Suprapubic skin (tissue), 4 donors: ENCODE results near the gene DIP2C. TPM values are rescaled to one million over a fixed set of nuclear protein-coding genes. Genes with fewer than 3 reads are reported as not detected.
"Not testable (repeated sequence)": the region's sequence is repeated elsewhere in the genome, so short reads cannot be mapped to it uniquely, and the experiment has no call there.

Experiments
- DNase-seq, 2 donors: peaks; one replicate each; pipeline ENCODE4 v3.0.0-alpha.2; 2019; ENCODE audit warnings: low spot score in 2 of 2
- H3K27ac ChIP-seq: fragments of 200-600 bp; sonication (generic); one replicate; pipeline ENCODE4 v1.5.1; 2019
- H3K27me3 ChIP-seq: fragments of 200-600 bp; sonication (generic); one replicate; pipeline ENCODE4 v1.5.1; 2019
- H3K36me3 ChIP-seq: fragments of 200-600 bp; sonication (generic); one replicate; pipeline ENCODE4 v1.5.1; 2019
- H3K4me1 ChIP-seq: fragments of 200-600 bp; sonication (generic); one replicate; pipeline ENCODE4 v1.5.1; 2019
- H3K4me3 ChIP-seq: fragments of 200-600 bp; sonication (generic); one replicate; pipeline ENCODE4 v1.5.1; 2019; ENCODE audit warnings: mild to moderate bottlenecking
- H3K9me3 ChIP-seq: fragments of 200-600 bp; sonication (generic); one replicate; pipeline ENCODE4 v1.5.1; 2019
- EP300 ChIP-seq: sonication (generic); formaldehyde crosslinking; IDR thresholded peaks from one replicate; pipeline ENCODE4 v1.6.1; 2017; ENCODE audit warnings: antibody characterized with exemption
- POLR2A ChIP-seq, 2 donors: fragments of 450-650 bp; IDR thresholded peaks; one replicate each; pipeline ENCODE4 v1.6.1; 2017; ENCODE audit warnings: antibody characterized with exemption in 2 of 2, mild to moderate bottlenecking in 2 of 2, moderate library complexity in 2 of 2
- POLR2AphosphoS5 ChIP-seq, 3 donors: sonication (generic); formaldehyde crosslinking; IDR thresholded peaks; one replicate each; pipeline ENCODE4 v1.6.1; 2017; ENCODE audit warnings: antibody characterized with exemption in 3 of 3
- WGBS: methylation state at CpG from one replicate; pipeline ENCODE4 v1.1.5; 2018; 5-methylcytosine and 5-hydroxymethylcytosine counted together
- total RNA-seq, 4 donors: library from RNA; depleted of rRNA; stranded (reverse); fragments of >200 nt; gene quantifications; one replicate each; pipeline ENCODE4 v1.1.0, GENCODE V29; 2016
- TF ChIP-seq, protein P1 (sequence below), 2 donors: fragments of 200-600 bp in 1 of 2; fragments of 450-650 bp in 1 of 2; sonication (generic) in 1 of 2; IDR thresholded peaks; one replicate each; pipeline ENCODE4 v1.5.1; 2016 to 2019; ENCODE audit warnings: antibody characterized with exemption in 2 of 2, mild to moderate bottlenecking in 1 of 2, moderate library complexity in 1 of 2

Gene DIP2C
- total RNA-seq, 4 donors from 2014 or later: 6.7 to 23.3 (median 14.7) TPM

DNA sequence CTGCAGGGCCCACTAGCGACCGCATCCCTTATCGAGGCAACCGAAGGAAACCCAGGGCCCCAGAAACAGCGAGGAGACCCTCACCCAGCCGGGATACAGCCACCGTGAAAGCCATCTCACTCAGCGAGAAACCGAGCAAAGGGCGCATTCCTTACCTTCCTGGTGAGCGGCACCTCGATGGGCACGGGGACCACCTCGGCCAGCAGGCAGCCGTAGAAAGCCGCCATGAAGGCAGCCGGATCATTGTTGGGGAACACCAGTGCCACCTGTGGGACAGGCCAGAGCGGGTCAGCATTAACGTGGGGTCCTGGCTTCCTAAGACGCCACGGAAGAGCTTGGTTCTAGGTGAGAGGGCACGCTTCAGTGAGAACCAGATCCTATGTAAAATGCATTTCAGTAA, 290.5 kb downstream of the DIP2C start:
- Histone ChIP-seq H3K9me3 (no peaks in the 10 kb centered on the region), H3K27me3 (no peaks in the 10 kb centered on the region), H3K27ac (no peak overlapping the region), H3K36me3 (peaks cover 3% of the 10 kb centered on the region), H3K4me1 (peaks cover 15% of the 10 kb centered on the region), H3K4me3 (no peak overlapping the region)
- TF ChIP-seq EP300 (no peak), POLR2AphosphoS5 (IDR thresholded peaks at IDR 0.05) (no peak), POLR2A (IDR thresholded peaks at IDR 0.05) (no peak)
- TF ChIP-seq, protein P1, sequence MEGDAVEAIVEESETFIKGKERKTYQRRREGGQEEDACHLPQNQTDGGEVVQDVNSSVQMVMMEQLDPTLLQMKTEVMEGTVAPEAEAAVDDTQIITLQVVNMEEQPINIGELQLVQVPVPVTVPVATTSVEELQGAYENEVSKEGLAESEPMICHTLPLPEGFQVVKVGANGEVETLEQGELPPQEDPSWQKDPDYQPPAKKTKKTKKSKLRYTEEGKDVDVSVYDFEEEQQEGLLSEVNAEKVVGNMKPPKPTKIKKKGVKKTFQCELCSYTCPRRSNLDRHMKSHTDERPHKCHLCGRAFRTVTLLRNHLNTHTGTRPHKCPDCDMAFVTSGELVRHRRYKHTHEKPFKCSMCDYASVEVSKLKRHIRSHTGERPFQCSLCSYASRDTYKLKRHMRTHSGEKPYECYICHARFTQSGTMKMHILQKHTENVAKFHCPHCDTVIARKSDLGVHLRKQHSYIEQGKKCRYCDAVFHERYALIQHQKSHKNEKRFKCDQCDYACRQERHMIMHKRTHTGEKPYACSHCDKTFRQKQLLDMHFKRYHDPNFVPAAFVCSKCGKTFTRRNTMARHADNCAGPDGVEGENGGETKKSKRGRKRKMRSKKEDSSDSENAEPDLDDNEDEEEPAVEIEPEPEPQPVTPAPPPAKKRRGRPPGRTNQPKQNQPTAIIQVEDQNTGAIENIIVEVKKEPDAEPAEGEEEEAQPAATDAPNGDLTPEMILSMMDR (IDR thresholded peaks at IDR 0.05): no peak
- no peak for DNase-seq
- WGBS: 91% methylated on average over 22 of the region's 22 CpGs

DNA sequence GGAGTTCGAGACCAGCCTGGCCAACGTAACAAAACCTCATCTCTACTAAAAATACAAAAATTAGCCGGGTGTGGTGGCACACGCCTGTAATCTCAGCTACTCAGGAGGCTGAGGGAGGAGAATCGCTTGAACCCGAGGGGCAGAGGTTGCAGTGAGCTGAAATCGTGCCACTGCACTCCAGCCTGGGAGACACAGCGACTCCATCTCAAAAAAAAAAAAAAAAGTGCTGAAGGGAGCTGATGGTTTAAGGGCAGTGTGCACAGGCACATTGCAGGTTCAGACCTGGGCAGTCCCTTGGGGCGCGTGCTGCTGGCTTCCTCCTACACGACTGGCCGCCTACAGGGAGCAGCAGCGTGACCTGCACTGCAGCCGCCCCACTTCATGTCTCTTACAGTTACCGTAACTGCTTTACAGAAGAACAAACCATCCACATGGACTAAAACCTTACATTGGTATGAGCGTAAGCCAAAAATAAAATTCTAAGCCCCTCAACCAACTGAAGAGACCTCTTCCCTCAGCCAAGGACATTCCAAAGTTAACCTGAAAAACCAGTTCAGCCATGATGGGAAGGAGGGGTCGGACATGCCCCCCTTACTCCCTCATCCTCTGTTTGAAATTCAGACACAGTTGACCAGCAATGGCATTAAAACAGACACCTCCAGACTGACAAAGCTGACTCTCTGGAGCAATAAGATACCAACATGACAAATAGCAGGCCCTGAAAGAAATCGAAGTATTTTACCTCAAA, 292.0 kb downstream of the DIP2C start:
- H3K27me3 ChIP-seq: no peaks in the 10 kb centered on the region
- peaks cover 21% of the 10 kb centered on the region for H3K4me1 ChIP-seq
- WGBS: 72% methylated on average over 18 of the region's 18 CpGs
- no peak for DNase-seq
- peaks cover 3% of the 10 kb centered on the region for H3K36me3 ChIP-seq
- no peaks in the 10 kb centered on the region for H3K9me3 ChIP-seq
- TF ChIP-seq POLR2AphosphoS5 (IDR thresholded peaks at IDR 0.05) (no peak), EP300 (no peak), POLR2A (IDR thresholded peaks at IDR 0.05) (no peak)
- TF ChIP-seq, protein P1 (IDR thresholded peaks at IDR 0.05): no peak
- no peak overlapping the region for H3K27ac ChIP-seq
- no peak overlapping the region for H3K4me3 ChIP-seq

DNA sequence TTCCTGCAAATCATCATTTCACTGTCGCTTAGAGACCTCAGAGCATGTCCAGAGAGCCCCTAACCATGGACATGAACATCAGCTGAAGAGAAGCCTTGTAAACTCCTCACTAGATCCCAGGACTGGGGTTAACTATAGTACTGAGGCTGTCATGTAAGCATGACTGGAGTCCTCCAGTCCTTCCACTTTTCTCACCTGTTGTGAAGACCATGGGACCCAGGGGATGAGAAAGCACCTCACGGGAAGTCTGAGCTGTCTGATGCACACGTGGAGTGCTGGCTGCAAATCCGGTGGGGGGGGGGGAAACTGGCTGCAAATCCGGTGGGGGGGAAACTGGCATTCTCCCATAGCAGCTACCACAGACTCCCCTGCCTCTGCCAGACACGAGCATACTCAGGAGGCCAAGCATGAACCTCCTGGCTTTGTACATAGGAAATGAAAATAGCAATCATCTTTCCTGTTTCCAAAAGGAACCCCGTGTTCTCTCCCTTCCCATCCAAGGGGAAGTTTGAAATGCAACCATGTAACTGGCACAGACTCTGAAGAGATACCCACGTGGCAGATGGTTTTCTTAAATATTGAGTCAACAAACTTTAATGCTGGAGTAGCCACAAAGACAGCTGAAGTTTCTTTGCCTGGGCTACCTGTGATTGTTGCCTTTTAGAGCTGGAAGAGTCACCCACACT, 292.8 kb downstream of the DIP2C start:
- peak overlapping the region; percentile 34 for H3K27ac ChIP-seq
- no peaks in the 10 kb centered on the region for H3K27me3 ChIP-seq
- TF ChIP-seq POLR2A (IDR thresholded peaks at IDR 0.05) (no peak), POLR2AphosphoS5 (IDR thresholded peaks at IDR 0.05) (no peak), EP300 (no peak)
- TF ChIP-seq, protein P1 (IDR thresholded peaks at IDR 0.05): no peak
- WGBS: 45% methylated on average over 7 of the region's 8 CpGs
- peaks cover 3% of the 10 kb centered on the region for H3K36me3 ChIP-seq
- no peak for DNase-seq
- peaks cover 23% of the 10 kb centered on the region for H3K4me1 ChIP-seq
- H3K9me3 ChIP-seq: no peaks in the 10 kb centered on the region
- no peak overlapping the region for H3K4me3 ChIP-seq

DNA sequence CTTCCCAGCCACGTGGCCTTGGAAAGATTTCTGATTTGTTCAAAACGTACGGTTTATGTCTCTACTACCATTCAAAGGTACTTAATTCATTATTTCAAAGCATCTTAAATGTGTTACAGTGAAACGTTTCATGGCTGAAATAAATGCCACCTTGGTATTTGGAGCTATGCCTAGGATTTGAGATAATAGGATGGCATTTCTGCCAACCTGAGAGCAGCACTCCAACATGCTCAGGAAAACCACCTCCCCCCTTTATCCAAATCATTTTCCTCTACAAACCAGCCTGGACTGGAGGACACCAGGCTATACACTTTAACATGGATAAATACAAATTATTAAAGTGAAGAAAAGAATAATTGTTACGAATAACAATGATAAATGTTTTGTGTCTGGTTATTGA, 293.4 kb downstream of the DIP2C start:
- no peaks in the 10 kb centered on the region for H3K27me3 ChIP-seq
- H3K9me3 ChIP-seq: no peaks in the 10 kb centered on the region
- TF ChIP-seq EP300 (no peak), POLR2AphosphoS5 (IDR thresholded peaks at IDR 0.05) (no peak), POLR2A (IDR thresholded peaks at IDR 0.05) (no peak)
- TF ChIP-seq, protein P1 (IDR thresholded peaks at IDR 0.05): no peak
- peaks cover 3% of the 10 kb centered on the region for H3K36me3 ChIP-seq
- no peak overlapping the region for H3K4me3 ChIP-seq
- WGBS: 70% methylated on average over 5 of the region's 5 CpGs
- H3K27ac ChIP-seq: peak overlapping the region; percentile 34
- no peak for DNase-seq
- peaks cover 23% of the 10 kb centered on the region for H3K4me1 ChIP-seq

DNA sequence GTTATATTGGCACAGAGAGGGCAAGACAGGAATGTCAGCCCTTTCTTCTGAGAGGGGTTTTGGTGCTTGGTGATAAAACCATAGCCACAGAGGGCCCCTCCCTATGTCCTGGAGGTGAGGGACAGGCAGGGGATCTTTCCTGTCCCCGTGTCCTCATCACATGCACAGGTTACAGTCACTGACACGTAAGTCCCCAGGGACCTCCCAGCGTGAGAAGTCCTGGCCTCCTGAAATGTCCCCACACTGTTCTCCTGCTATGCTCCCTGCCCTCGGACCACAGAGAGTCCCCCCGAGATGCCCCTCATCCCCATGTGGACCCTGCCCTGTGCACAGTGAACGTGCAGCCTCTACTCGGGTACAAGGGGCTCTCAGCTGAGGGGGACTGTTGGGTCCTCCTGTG, 293.8 kb downstream of the DIP2C start:
- Histone ChIP-seq H3K27me3 (no peaks in the 10 kb centered on the region), H3K36me3 (peaks cover 3% of the 10 kb centered on the region), H3K4me3 (no peak overlapping the region), H3K9me3 (no peaks in the 10 kb centered on the region), H3K4me1 (peaks cover 23% of the 10 kb centered on the region), H3K27ac (no peak overlapping the region)
- 94% methylated on average over 2 of the region's 7 CpGs for WGBS
- no peak for DNase-seq
- TF ChIP-seq POLR2A (IDR thresholded peaks at IDR 0.05) (no peak), EP300 (no peak), POLR2AphosphoS5 (IDR thresholded peaks at IDR 0.05) (no peak)
- TF ChIP-seq, protein P1 (IDR thresholded peaks at IDR 0.05): no peak

DNA sequence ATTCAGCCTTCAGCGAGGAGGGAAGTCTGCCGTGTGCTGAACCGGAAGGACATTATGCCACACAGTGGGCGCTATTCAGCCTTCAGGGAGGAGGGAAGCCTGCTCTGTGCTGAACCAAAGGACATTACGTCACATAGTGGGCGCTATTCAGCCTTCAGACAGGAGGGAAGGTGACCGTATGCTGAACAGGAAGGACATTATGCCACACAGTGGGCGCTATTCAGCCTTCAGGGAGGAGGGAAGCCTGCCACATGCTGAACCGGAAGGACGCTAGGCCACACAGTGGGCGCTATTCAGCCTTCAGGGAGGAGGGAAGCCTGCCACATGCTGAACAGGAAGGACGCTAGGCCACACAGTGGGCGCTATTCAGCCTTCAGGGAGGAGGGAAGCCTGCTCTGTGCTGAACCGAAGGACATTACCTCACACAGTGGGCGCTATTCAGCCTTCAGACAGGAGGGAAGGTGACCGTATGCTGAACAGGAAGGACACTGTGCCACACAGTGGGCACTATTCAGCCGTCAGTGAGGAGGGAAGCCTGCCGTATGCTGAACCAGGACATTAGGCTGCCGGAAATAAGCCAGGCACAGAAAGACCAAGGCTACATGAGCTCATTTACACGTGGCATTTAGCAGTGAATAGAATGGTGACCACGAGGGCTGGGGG, 294.9 kb downstream of the DIP2C start:
- 73% methylated on average over 21 of the region's 21 CpGs for WGBS
- DNase-seq, H3K27me3 ChIP-seq, H3K9me3 ChIP-seq, H3K4me3 ChIP-seq: not testable (repeated sequence)
- H3K27ac ChIP-seq: peak overlapping the region; percentile 64
- peaks cover 23% of the 10 kb centered on the region for H3K4me1 ChIP-seq
- peaks cover 10% of the 10 kb centered on the region for H3K36me3 ChIP-seq
